HG03571 (cell line): ENCODE results near the gene MAPKAPK3.

Source experiments
- ATAC-seq: cut with Tn5 transposase; IDR thresholded peaks from one replicate; pipeline ENCODE4 v1.9.1; 2021; ENCODE audit not compliant: unreplicated experiment

MAPKAPK3 gene

GRCh38 chr3:50626401-50626800, 9.4 kb downstream of the MAPKAPK3 start:
- ATAC-seq: no peak

- ATAC-seq: no peak
These were observed 10.6 kb downstream of the MAPKAPK3 start for GRCh38 chr3:50627407-50628051.

- no peak for ATAC-seq
These were observed 11.7 kb downstream of the MAPKAPK3 start for GRCh38 chr3:50628601-50629000.

- ATAC-seq: no peak
These were observed 13.4 kb downstream of the MAPKAPK3 start for GRCh38 chr3:50630394-50630793.

DNA sequence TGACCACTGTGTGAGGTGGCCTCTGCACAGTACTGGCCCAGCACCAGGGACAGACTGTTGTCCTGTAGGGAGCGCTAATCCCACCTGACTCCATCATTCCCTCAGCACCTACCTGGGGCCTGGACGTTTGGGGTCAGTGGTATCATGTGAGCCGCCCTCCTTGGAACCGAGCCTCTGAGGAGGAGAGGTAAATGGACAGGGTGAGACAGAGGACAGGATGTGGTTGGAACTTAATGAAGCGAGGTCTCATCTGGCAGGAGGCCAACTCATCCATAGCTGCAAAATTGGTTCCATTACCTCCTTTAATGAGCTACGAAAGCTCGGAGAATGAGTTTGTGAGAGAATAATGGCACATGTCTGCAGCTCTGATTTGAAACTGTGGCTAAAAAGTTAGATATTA, 13.9 kb downstream of the MAPKAPK3 start:
- no peak for ATAC-seq

GRCh38 chr3:50632450-50632849, 15.5 kb downstream of the MAPKAPK3 start:
- ATAC-seq: no peak

DNA sequence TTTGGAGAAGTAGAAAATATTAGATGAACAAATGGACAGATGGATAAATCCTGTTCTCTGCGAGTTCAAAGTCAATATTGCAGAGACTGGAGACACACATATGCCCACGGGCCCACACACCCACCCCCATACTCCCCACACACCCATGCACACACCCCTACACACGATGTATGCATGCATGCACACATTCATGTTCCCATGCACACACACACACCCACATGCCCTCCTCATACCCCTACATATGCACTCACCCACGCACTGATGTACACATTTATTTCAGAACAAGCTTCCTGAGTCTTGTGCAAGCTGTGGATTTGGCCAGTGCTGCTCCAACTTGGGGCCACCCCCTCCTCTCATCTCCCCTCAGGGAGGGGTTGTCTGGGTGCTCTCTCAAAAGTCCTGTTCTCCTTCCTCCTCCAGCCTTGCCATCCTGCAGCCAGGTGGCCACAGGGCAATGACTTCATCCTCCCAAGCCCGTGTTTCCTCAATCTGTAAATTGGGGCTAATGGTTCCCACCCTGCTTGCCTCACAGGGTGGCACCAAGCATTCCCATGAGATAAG, 16.4 kb downstream of the MAPKAPK3 start:
- ATAC-seq: no peak

- ATAC-seq: no peak
These were observed 18.1 kb downstream of the MAPKAPK3 start for GRCh38 chr3:50635066-50635465.

- ATAC-seq: no peak
These were observed 20.1 kb downstream of the MAPKAPK3 start for GRCh38 chr3:50637011-50637410.

GRCh38 chr3:50637945-50638344, 21.0 kb downstream of the MAPKAPK3 start:
- ATAC-seq: no peak

- ATAC-seq: no peak
These were observed 22.1 kb downstream of the MAPKAPK3 start for GRCh38 chr3:50639055-50639494.

- no peak for ATAC-seq
These were observed 25.4 kb downstream of the MAPKAPK3 start for GRCh38 chr3:50642382-50642781.

DNA sequence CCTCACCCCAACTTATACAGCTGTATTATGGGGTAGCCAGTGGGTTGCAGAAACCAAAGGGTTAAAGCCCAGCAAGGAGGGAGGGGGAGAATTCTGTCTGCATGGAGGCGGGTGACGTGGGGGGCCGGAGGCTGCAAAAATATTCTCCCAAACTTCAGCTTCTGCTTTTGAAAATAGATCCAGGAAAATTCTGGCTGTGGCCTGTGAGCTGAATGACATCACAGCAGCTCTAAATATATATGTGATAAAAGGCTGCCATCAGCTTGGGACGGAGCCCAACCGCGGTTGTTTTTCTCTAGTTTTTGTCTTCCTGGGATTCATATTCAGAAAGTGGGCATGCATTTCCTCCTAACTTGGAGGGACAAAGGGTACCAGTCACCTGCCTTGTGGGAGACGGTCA, 27.6 kb downstream of the MAPKAPK3 start:
- no peak for ATAC-seq

DNA sequence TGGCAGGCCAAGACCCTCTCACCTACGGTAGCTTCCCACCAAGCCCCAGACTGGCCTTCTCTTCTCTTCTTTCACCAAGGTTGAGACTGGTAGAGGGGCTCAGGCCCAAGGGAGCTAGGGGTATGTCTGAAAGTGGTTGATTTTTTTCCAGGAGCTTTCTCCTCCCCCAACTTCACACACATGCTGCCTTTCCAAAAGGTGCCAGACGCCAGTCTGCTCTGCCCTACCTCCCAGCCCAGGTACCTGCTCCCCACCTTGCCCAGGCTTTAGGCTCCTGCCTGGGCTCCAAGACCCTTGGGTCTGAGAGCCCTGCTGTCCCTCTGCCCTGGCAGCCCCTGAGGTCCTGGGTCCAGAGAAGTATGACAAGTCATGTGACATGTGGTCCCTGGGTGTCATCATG, 28.4 kb downstream of the MAPKAPK3 start:
- ATAC-seq: no peak

- ATAC-seq: no peak
These were observed 31.4 kb downstream of the MAPKAPK3 start for GRCh38 chr3:50648313-50648712.

DNA sequence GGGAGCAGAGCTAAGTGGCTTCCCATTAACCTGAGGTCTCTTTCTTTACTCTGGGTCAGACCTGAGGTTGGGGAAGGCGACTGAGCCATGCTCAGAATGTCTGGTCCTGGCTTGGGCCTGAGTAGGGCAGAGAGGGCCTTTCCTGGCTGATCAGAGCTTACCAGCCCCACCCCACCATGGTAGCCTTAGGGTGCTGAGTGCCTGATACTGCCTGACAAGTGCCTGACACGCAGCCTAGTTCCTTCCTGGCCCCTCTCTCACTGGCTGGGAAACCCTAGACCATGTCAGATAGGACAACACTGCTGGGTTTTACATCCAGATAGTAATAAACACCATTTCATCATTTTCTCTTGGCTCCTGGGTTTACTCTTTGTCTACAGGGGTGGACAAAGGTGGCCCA, 32.0 kb downstream of the MAPKAPK3 start:
- ATAC-seq: no peak

DNA sequence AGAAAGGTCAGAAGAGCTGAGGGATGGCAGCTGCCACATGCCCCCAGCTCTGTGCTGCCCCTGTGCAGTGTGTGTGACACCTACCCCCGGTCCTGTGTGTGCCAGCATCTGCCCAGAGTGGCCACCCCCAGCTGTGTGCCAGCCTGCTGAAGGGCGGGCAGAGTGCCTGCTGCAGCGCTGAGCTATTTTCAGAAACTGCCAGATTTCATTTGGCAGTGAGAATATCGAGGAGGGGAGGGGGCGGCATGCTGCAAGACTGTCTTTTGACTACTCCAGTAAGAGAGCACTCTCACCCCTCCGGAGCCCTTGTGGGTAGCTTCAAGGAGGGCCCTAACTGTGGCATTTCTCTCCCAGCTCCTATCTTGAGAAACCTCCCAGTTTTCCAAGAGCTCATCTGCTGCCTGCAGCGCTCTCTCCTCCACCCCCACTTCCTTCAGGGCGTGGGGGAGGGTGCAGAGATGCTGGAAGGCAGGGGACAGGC, 32.5 kb downstream of the MAPKAPK3 start:
- ATAC-seq: no peak

DNA sequence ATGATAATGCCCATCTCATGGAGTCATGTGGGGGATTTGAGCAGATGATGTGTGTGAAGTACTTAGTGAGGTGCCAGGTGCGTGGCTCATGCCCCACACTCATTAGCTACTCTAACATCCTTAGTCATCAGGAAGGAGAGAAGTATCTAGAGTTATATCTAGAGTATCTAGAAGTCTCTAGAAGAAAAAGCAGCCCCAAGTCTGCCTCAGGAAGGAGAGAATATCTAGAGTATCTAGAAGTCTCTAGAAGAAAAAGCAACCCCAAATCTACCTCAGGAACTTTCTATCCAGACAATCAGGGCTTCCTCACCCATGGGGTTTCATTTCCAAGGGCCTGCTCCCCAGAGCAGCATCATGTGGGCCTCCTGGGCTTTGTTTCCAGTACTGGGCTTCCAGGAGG, 33.1 kb downstream of the MAPKAPK3 start:
- ATAC-seq: no peak

GRCh38 chr3:50651445-50651844, 34.5 kb downstream of the MAPKAPK3 start:
- no peak for ATAC-seq

DNA sequence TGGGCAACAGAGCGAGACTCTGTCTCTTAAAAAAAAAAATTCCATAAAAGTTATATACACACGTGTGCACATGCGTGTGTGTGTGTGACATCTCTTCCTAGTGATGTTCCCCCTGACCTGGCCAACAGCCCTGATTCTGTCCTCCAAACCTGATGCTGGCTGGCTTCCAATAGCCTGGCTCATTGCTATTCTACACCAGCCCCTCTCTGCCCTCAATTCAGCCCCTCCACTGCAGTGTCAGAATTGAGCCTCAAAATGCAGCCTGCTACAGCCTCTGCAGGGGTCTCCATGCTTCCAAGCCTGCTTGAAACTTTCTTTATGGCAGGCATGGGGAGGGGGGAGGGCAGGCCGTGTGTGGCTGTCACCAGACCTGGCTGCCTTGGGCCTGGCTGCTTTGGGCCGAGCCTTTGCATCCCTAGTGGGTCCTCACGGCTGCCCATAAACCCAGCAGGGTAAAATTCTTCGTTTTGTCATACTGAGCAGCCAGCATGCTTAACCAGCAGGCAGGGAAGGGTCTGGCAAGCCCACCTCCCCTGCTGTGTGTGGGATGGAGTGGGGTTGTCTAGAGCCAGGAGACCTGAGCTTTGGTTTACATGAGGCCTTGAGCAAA, 35.1 kb downstream of the MAPKAPK3 start:
- ATAC-seq: no peak

- ATAC-seq: peak; percentile 53
These were observed 35.8 kb downstream of the MAPKAPK3 start for GRCh38 chr3:50652709-50653108.

DNA sequence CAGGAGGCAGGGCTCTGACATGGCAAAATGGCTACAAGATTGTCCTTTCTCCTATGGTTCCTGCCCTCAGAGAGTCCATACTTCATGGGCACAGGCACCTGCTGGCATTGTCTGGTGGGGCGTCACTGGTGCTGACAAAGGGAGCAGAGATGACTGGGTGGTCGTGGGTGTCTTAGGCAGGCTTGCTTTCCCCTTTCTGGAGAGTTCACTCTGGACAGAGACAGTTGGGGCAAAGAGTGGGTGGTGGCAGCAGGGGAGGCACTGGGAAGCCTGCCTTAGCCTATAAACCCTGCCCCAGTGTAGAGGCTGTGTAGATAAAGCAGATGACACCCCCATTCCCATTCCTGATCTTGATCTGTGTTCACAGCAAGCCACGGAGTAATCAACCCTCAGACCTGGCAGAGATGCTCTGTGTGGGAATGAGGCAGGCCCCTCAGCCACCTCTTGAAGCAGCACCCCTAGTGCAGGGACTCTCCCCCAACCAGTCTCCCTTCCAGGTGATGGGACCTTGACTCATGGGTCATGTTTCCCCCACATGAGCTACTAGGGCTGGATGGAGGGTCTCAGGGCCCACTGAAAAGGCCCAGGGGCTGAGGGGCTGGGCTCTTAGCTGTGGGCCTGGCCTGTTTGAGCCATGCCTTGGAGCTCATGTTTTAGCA, 37.1 kb downstream of the MAPKAPK3 start:
- ATAC-seq: no peak
